ES-I3 (cell line): ENCODE measurements around the gene IL1RAPL1.
"Not testable (repeated sequence)": the region's sequence is repeated elsewhere in the genome, so short reads cannot be mapped to it uniquely, and the experiment has no call there.

Experiments used
- H3K36me3 ChIP-seq: 2 replicates; pipeline ENCODE4 v1.6.1; 2013; ENCODE audit warnings: mild to moderate bottlenecking, low read length, control low read depth, moderate library complexity; ENCODE audit not compliant: insufficient read depth
- H3K4me1 ChIP-seq: 2 replicates; pipeline ENCODE4 v1.6.1; 2013; ENCODE audit warnings: mild to moderate bottlenecking, control low read depth, low read length; ENCODE audit not compliant: insufficient read depth
- H3K9ac ChIP-seq: 2 replicates; pipeline ENCODE4 v1.6.1; 2013; ENCODE audit warnings: low read depth, mild to moderate bottlenecking, low read length, moderate library complexity
- H3K9me3 ChIP-seq: 2 replicates; pipeline ENCODE4 v1.6.1; 2013; ENCODE audit warnings: mild to moderate bottlenecking, low read length, moderate library complexity; ENCODE audit not compliant: control insufficient read depth, insufficient read depth

The IL1RAPL1 gene

GRCh38 chrX:28757290-28757689 is 170.0 kb downstream of the IL1RAPL1 start:
- H3K9ac ChIP-seq, result no peak overlapping the region
- H3K4me1 ChIP-seq, result no peaks in the 10 kb centered on the region
- H3K36me3 ChIP-seq, result no peaks in the 10 kb centered on the region
- H3K9me3 ChIP-seq, result no peaks in the 10 kb centered on the region

- not testable (repeated sequence) for H3K36me3 ChIP-seq, H3K4me1 ChIP-seq, H3K9me3 ChIP-seq, H3K9ac ChIP-seq
These were observed 179.3 kb downstream of the IL1RAPL1 start for GRCh38 chrX:28766561-28766960.

GRCh38 chrX:28773807-28774206 is 186.6 kb downstream of the IL1RAPL1 start:
- Histone ChIP-seq H3K36me3 (no peaks in the 10 kb centered on the region), H3K9ac (no peak overlapping the region), H3K9me3 (no peaks in the 10 kb centered on the region; the same call in 1 of the 2 replicates), H3K4me1 (no peaks in the 10 kb centered on the region)

GRCh38 chrX:28787206-28787605 is 200.0 kb downstream of the IL1RAPL1 start:
- Histone ChIP-seq H3K4me1 (no peaks in the 10 kb centered on the region), H3K9me3 (no peaks in the 10 kb centered on the region; the same call in 1 of the 2 replicates), H3K9ac (no peak overlapping the region), H3K36me3 (no peaks in the 10 kb centered on the region)

- not testable (repeated sequence) for H3K9me3 ChIP-seq, H3K4me1 ChIP-seq, H3K36me3 ChIP-seq, H3K9ac ChIP-seq
These were observed 213.4 kb downstream of the IL1RAPL1 start for GRCh38 chrX:28800671-28801070.

GRCh38 chrX:28802625-28803024 is 215.4 kb downstream of the IL1RAPL1 start:
- Histone ChIP-seq H3K9me3 (no peaks in the 10 kb centered on the region), H3K36me3 (no peaks in the 10 kb centered on the region), H3K4me1 (no peaks in the 10 kb centered on the region), H3K9ac (no peak overlapping the region)

- Histone ChIP-seq H3K9me3 (no peaks in the 10 kb centered on the region), H3K9ac (no peak overlapping the region), H3K4me1 (no peaks in the 10 kb centered on the region), H3K36me3 (no peaks in the 10 kb centered on the region)
These were observed 248.7 kb downstream of the IL1RAPL1 start for GRCh38 chrX:28835991-28836390.

GRCh38 chrX:28843817-28844216 is 256.6 kb downstream of the IL1RAPL1 start:
- no peaks in the 10 kb centered on the region for H3K36me3 ChIP-seq
- no peaks in the 10 kb centered on the region for H3K9me3 ChIP-seq
- H3K4me1 ChIP-seq, result peaks cover 15% of the 10 kb centered on the region
- peak overlapping the region; percentile 26; the same call in 1 of the 2 replicates for H3K9ac ChIP-seq

- peaks cover 28% of the 10 kb centered on the region for H3K4me1 ChIP-seq
- H3K36me3 ChIP-seq, result no peaks in the 10 kb centered on the region
- H3K9ac ChIP-seq, result no peak overlapping the region
- H3K9me3 ChIP-seq, result no peaks in the 10 kb centered on the region
These were observed 260.2 kb downstream of the IL1RAPL1 start for GRCh38 chrX:28847423-28847822.

GRCh38 chrX:28848707-28849106 is 261.5 kb downstream of the IL1RAPL1 start:
- Histone ChIP-seq H3K36me3 (no peaks in the 10 kb centered on the region), H3K9me3 (no peaks in the 10 kb centered on the region), H3K4me1 (peaks cover 24% of the 10 kb centered on the region), H3K9ac (no peak overlapping the region)

GRCh38 chrX:28850955-28851354 is 263.7 kb downstream of the IL1RAPL1 start:
- Histone ChIP-seq H3K9me3 (no peaks in the 10 kb centered on the region), H3K4me1 (peaks cover 19% of the 10 kb centered on the region), H3K36me3 (no peaks in the 10 kb centered on the region), H3K9ac (no peak overlapping the region)

- H3K9me3 ChIP-seq, result no peaks in the 10 kb centered on the region
- peaks cover 16% of the 10 kb centered on the region for H3K4me1 ChIP-seq
- H3K9ac ChIP-seq, result no peak overlapping the region
- H3K36me3 ChIP-seq, result no peaks in the 10 kb centered on the region
These were observed 264.6 kb downstream of the IL1RAPL1 start for GRCh38 chrX:28851871-28852270.

GRCh38 chrX:28854637-28855036 is 267.4 kb downstream of the IL1RAPL1 start:
- Histone ChIP-seq H3K4me1 (peaks cover 13% of the 10 kb centered on the region), H3K36me3 (no peaks in the 10 kb centered on the region), H3K9me3 (no peaks in the 10 kb centered on the region), H3K9ac (no peak overlapping the region)

- Histone ChIP-seq H3K9me3 (no peaks in the 10 kb centered on the region), H3K4me1 (peaks cover 5% of the 10 kb centered on the region; the same call in 1 of the 2 replicates)
These were observed 289.2 kb downstream of the IL1RAPL1 start for GRCh38 chrX:28876408-28876807.

GRCh38 chrX:28876901-28877300 is 289.7 kb downstream of the IL1RAPL1 start:
- peaks cover 5% of the 10 kb centered on the region; the same call in 1 of the 2 replicates for H3K4me1 ChIP-seq
- no peaks in the 10 kb centered on the region for H3K36me3 ChIP-seq
- no peak overlapping the region for H3K9ac ChIP-seq
- no peaks in the 10 kb centered on the region for H3K9me3 ChIP-seq

More at GRCh38 chrX:28876408-28876807, 289.2 kb downstream of the IL1RAPL1 start:
- Histone ChIP-seq H3K36me3 (no peaks in the 10 kb centered on the region), H3K9ac (no peak overlapping the region)

- Histone ChIP-seq H3K36me3 (no peaks in the 10 kb centered on the region), H3K9me3 (no peaks in the 10 kb centered on the region), H3K9ac (no peak overlapping the region), H3K4me1 (peaks cover 5% of the 10 kb centered on the region; the same call in 1 of the 2 replicates)
These were observed 292.9 kb downstream of the IL1RAPL1 start for GRCh38 chrX:28880136-28880535.
